HepG2 (cell line): ENCODE data around the gene TRIM28. TPM values are rescaled to one million over a fixed set of nuclear protein-coding genes. Genes with fewer than 3 reads are reported as not detected.

Source experiments
- ARHGAP35 ChIP-seq: sonication (generic); formaldehyde crosslinking; IDR thresholded peaks from 2 replicates; pipeline ENCODE4 v1.9.0; 2022; ENCODE audit warnings: mild to moderate bottlenecking, inconsistent platforms, moderate library complexity, missing genetic modification reagents, borderline replicate concordance
- ELF3 ChIP-seq: IDR thresholded peaks from 2 replicates; pipeline ENCODE4 v1.6.1; 2016; ENCODE audit warnings: missing genetic modification reagents, missing compliant biosample characterization
- ERF ChIP-seq: IDR thresholded peaks from 2 replicates; pipeline ENCODE4 v1.6.1; 2018; ENCODE audit warnings: missing biosample characterization, missing genetic modification reagents
- HNRNPK ChIP-seq: fragments of 200-400 bp; formaldehyde crosslinking; IDR thresholded peaks from 2 replicates; pipeline ENCODE4 v1.6.1; 2018; ENCODE audit warnings: low read length, low read depth, moderate library complexity, mild to moderate bottlenecking; ENCODE audit not compliant: poor library complexity, severe bottlenecking
- ISX ChIP-seq: sonication (generic); formaldehyde crosslinking; conservative IDR thresholded peaks from 2 replicates; pipeline ENCODE4 v1.5.0; 2020; ENCODE audit warnings: missing genetic modification reagents
- KDM1A ChIP-seq: IDR thresholded peaks from 2 replicates; pipeline ENCODE4 v1.6.1; 2016; ENCODE audit warnings: missing compliant biosample characterization
- MATR3 ChIP-seq: sonication (generic); formaldehyde crosslinking; IDR thresholded peaks from 2 replicates; pipeline ENCODE4 v1.4.0; 2020; ENCODE audit warnings: missing genetic modification reagents
- NAIF1 ChIP-seq: sonication (generic); formaldehyde crosslinking; IDR thresholded peaks from 2 replicates; pipeline ENCODE4 v1.5.0; 2020; ENCODE audit warnings: mild to moderate bottlenecking, missing genetic modification reagents, borderline replicate concordance
- SMARCE1 ChIP-seq: fragments of 450-650 bp; IDR thresholded peaks from 2 replicates; pipeline ENCODE4 v1.6.1; 2017; ENCODE audit warnings: borderline replicate concordance
- ZIK1 ChIP-seq: sonication (generic); formaldehyde crosslinking; IDR thresholded peaks from 2 replicates; pipeline ENCODE4 v1.5.0; 2020; ENCODE audit warnings: mild to moderate bottlenecking, low read depth, missing genetic modification reagents, borderline replicate concordance
- ZNF446 ChIP-seq: sonication (generic); formaldehyde crosslinking; IDR thresholded peaks from 2 replicates; pipeline ENCODE4 v1.5.0; 2020; ENCODE audit warnings: mild to moderate bottlenecking, missing genetic modification reagents
- ZNF496 ChIP-seq: sonication (generic); formaldehyde crosslinking; IDR thresholded peaks from 2 replicates; pipeline ENCODE4 v1.8.1; 2023; ENCODE audit warnings: mild to moderate bottlenecking, moderate library complexity, missing genetic modification reagents; ENCODE audit not compliant: insufficient replicate concordance
- polyA plus RNA-seq, 8 experiments: library from polyadenylated mRNA; depleted of rRNA in 3 of 8; stranded (reverse) in 7 of 8; unstranded in 1 of 8; fragments of >200 nt; fragmentation: Illumina TruSeq in 4 of 8; extraction: Trizol in 4 of 8; gene quantifications; 2 replicates each; pipeline versions ENCODE4 v1.2.1 to v1.2.3, GENCODE V29; 2011 to 2016; ENCODE audit warnings: low read depth in 4 of 8, missing spikeins in 1 of 8, mixed read lengths in 1 of 8; ENCODE audit not compliant: insufficient read depth in 1 of 8
- total RNA-seq, 5 experiments: library from RNA; depleted of rRNA; stranded (reverse); fragments of >200 nt; fragmentation: Illumina TruSeq; extraction: Trizol; gene quantifications; 2 replicates each; pipeline ENCODE4 v1.2.3, GENCODE V29; 2016; ENCODE audit warnings: low read depth in 1 of 5
- TF ChIP-seq, protein P1 (sequence below), 2 experiments: sonication (generic) in 1 of 2; formaldehyde crosslinking in 1 of 2; IDR thresholded peaks; 2 replicates each; pipeline versions ENCODE4 v1.5.1 to v1.6.1; 2011 to 2020; ENCODE audit warnings: borderline replicate concordance in 1 of 2, low read depth in 1 of 2, low read length in 1 of 2, mild to moderate bottlenecking in 1 of 2, missing genetic modification reagents in 1 of 2, moderate library complexity in 1 of 2
- TF ChIP-seq, protein P2 (sequence below): sonication (generic); formaldehyde crosslinking; IDR thresholded peaks from 2 replicates; pipeline ENCODE4 v1.5.0; 2020; ENCODE audit warnings: mild to moderate bottlenecking, missing genetic modification reagents, borderline replicate concordance

Gene TRIM28
- total and polyA plus RNA-seq, 2 of the 13 experiments (the other 11 are each of a cell fraction or from before 2014, with no cell fraction given), result 361 to 439 TPM

DNA sequence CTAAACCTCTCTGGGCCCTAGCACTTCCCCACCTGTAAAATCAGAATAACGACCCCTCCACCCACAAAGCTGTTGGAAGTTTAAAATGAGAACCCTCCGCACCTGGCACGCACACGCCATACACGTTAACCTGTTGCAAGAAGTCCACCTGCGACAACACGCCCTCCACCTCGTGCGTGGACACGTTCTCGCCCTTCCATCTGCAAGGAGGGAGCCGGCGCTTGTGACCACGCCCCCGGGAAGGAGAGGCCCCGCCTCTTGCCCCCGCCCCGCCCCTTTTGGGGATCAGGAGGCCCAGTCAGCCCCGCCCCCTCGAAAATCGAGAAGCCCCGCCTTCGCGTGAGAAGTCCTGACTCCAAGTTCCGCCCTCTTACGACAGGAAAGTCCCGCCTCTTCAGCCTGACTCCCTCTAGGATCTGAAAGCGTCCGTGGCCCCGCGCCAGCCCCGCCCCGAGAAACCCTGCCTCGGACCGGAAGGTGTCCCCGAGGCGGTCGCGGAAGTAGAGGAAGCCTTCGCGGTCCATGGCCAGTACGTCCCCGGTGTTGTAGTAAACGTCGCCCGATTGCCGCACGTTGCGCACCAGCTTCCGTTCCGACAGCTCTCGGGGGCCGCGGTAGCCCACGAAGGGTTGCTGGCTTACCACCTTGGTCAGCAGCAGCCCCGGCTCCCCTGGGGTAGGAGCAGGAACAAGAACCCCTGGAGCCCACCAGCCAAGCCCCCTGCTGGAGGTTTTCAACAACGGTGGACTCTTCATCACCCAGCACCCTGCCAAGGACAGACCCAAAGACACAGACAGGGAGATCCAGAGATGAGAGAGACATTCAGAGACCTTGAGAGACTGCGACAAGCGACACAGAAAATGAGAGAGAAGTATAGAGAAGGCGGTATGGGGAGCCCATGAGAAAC lies 44.6 kb upstream of the TRIM28 start (continued):
- TF ChIP-seq, protein P1, sequence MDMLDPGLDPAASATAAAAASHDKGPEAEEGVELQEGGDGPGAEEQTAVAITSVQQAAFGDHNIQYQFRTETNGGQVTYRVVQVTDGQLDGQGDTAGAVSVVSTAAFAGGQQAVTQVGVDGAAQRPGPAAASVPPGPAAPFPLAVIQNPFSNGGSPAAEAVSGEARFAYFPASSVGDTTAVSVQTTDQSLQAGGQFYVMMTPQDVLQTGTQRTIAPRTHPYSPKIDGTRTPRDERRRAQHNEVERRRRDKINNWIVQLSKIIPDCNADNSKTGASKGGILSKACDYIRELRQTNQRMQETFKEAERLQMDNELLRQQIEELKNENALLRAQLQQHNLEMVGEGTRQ (IDR thresholded peaks at IDR 0.05; ENCODE audit: low read depth, low read length), result no peak
- TF ChIP-seq, protein P1 (CRISPR knock-in tag; IDR thresholded peaks at IDR 0.05; ENCODE audit: borderline replicate concordance), result no peak; the same call in 1 of the 2 replicates
- TF ChIP-seq ARHGAP35 (CRISPR knock-in tag) (no peak; the same call in 1 of the 2 replicates), HNRNPK (no peak), NAIF1 (peak; percentile 85), ZNF446 (CRISPR knock-in tag) (no peak), ELF3 (peak; percentile 88), ERF (CRISPR knock-in tag) (peak; percentile 65; the same call in 1 of the 2 replicates), SMARCE1 (no peak), MATR3 (no peak), ISX (CRISPR knock-in tag) (no peak), ZIK1 (peak; percentile 69; the same call in 1 of the 2 replicates), KDM1A (peak; percentile 13; the same call in 1 of the 2 replicates), ZNF496 (CRISPR knock-in tag) (no peak)
- TF ChIP-seq, protein P2, sequence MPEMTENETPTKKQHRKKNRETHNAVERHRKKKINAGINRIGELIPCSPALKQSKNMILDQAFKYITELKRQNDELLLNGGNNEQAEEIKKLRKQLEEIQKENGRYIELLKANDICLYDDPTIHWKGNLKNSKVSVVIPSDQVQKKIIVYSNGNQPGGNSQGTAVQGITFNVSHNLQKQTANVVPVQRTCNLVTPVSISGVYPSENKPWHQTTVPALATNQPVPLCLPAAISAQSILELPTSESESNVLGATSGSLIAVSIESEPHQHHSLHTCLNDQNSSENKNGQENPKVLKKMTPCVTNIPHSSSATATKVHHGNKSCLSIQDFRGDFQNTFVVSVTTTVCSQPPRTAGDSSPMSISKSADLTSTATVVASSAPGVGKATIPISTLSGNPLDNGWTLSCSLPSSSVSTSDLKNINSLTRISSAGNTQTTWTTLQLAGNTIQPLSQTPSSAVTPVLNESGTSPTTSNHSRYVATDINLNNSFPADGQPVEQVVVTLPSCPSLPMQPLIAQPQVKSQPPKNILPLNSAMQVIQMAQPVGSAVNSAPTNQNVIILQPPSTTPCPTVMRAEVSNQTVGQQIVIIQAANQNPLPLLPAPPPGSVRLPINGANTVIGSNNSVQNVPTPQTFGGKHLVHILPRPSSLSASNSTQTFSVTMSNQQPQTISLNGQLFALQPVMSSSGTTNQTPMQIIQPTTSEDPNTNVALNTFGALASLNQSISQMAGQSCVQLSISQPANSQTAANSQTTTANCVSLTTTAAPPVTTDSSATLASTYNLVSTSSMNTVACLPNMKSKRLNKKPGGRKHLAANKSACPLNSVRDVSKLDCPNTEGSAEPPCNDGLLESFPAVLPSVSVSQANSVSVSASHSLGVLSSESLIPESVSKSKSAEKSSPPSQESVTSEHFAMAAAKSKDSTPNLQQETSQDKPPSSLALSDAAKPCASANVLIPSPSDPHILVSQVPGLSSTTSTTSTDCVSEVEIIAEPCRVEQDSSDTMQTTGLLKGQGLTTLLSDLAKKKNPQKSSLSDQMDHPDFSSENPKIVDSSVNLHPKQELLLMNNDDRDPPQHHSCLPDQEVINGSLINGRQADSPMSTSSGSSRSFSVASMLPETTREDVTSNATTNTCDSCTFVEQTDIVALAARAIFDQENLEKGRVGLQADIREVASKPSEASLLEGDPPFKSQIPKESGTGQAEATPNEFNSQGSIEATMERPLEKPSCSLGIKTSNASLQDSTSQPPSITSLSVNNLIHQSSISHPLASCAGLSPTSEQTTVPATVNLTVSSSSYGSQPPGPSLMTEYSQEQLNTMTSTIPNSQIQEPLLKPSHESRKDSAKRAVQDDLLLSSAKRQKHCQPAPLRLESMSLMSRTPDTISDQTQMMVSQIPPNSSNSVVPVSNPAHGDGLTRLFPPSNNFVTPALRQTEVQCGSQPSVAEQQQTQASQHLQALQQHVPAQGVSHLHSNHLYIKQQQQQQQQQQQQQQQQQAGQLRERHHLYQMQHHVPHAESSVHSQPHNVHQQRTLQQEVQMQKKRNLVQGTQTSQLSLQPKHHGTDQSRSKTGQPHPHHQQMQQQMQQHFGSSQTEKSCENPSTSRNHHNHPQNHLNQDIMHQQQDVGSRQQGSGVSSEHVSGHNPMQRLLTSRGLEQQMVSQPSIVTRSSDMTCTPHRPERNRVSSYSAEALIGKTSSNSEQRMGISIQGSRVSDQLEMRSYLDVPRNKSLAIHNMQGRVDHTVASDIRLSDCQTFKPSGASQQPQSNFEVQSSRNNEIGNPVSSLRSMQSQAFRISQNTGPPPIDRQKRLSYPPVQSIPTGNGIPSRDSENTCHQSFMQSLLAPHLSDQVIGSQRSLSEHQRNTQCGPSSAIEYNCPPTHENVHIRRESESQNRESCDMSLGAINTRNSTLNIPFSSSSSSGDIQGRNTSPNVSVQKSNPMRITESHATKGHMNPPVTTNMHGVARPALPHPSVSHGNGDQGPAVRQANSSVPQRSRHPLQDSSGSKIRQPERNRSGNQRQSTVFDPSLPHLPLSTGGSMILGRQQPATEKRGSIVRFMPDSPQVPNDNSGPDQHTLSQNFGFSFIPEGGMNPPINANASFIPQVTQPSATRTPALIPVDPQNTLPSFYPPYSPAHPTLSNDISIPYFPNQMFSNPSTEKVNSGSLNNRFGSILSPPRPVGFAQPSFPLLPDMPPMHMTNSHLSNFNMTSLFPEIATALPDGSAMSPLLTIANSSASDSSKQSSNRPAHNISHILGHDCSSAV (CRISPR knock-in tag), result no peak
